Right atrium auricular region (tissue), 2 donors: ENCODE results near the gene ANKRD39. TPM values are rescaled to one million over a fixed set of nuclear protein-coding genes. Genes with fewer than 3 reads are reported as not detected.
A peak's percentile ranks its signal among the peaks of the same experiment; 100 is the strongest.

ENCODE experiments used
- DNase-seq: peaks from one replicate; pipeline ENCODE4 v3.0.0-alpha.2; 2019; ENCODE audit warnings: low spot score
- H3K27ac ChIP-seq, 2 donors: fragments of 200-600 bp; sonication (generic); 1 replicate in 1 of 2; 2 replicates in 1 of 2; pipeline ENCODE4 v1.5.1; 2016 to 2019
- H3K27me3 ChIP-seq, 2 donors: fragments of 200-600 bp; sonication (generic); one replicate each; pipeline versions ENCODE4 v1.5.1 to v1.6.0; 2017 to 2019
- H3K36me3 ChIP-seq: fragments of 200-600 bp; sonication (generic); one replicate; pipeline ENCODE4 v1.5.1; 2016
- H3K4me1 ChIP-seq, 2 donors: fragments of 200-600 bp; sonication (generic); one replicate each; pipeline versions ENCODE4 v1.5.1 to v1.6.0; 2017 to 2019
- H3K4me3 ChIP-seq, 2 donors: fragments of 200-600 bp; sonication (generic); 1 replicate in 1 of 2; 2 replicates in 1 of 2; pipeline ENCODE4 v1.5.1; 2017 to 2019; ENCODE audit warnings: mild to moderate bottlenecking in 1 of 2, moderate library complexity in 1 of 2
- H3K9me3 ChIP-seq, 2 donors: fragments of 200-600 bp; sonication (generic); one replicate each; pipeline ENCODE4 v1.5.1; 2019
- total RNA-seq, 2 donors: library from RNA; depleted of rRNA; stranded (reverse); fragments of >200 nt; gene quantifications; one replicate each; pipeline ENCODE4 v1.1.0, GENCODE V29; 2016
- TF ChIP-seq, protein P1 (sequence below), 2 donors: fragments of 200-600 bp; sonication (generic); IDR thresholded peaks; one replicate each; pipeline ENCODE4 v1.5.1; 2019; ENCODE audit warnings: antibody characterized with exemption in 2 of 2

ANKRD39 gene
- total RNA-seq, 2 donors from 2014 or later = 8.7 to 12.2 TPM

DNA sequence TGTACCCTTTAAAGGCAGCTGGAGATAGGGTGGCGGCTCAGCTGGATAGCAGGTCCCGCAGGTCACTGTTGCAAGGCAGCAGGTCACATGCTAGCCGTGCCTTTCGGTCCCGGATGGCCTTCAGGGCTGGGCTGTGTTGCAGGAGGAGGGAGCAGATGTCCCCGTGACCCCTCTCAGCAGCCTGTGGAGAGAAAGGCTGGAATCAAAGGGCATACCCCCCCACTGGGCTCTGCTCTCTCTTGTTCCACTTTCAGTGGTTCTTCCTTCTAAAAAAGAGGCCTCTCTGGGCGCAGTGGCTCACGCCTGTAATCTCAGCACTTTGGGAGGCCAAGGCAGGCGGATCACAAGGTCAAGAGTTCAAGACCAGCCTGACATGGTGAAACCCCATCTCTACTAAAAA, 9.6 kb downstream of the ANKRD39 start:
- Histone ChIP-seq H3K4me3 (no peak overlapping the region), H3K36me3 (peaks cover 30% of the 10 kb centered on the region), H3K4me1 (peaks cover 0 to 16% of the 10 kb centered on the region in 2 donors), H3K27ac (no peak overlapping the region), H3K27me3 (no peaks in the 10 kb centered on the region), H3K9me3 (no peaks in the 10 kb centered on the region)
- no peak for DNase-seq
- TF ChIP-seq, protein P1, sequence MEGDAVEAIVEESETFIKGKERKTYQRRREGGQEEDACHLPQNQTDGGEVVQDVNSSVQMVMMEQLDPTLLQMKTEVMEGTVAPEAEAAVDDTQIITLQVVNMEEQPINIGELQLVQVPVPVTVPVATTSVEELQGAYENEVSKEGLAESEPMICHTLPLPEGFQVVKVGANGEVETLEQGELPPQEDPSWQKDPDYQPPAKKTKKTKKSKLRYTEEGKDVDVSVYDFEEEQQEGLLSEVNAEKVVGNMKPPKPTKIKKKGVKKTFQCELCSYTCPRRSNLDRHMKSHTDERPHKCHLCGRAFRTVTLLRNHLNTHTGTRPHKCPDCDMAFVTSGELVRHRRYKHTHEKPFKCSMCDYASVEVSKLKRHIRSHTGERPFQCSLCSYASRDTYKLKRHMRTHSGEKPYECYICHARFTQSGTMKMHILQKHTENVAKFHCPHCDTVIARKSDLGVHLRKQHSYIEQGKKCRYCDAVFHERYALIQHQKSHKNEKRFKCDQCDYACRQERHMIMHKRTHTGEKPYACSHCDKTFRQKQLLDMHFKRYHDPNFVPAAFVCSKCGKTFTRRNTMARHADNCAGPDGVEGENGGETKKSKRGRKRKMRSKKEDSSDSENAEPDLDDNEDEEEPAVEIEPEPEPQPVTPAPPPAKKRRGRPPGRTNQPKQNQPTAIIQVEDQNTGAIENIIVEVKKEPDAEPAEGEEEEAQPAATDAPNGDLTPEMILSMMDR (IDR thresholded peaks at IDR 0.05) = no peak

DNA sequence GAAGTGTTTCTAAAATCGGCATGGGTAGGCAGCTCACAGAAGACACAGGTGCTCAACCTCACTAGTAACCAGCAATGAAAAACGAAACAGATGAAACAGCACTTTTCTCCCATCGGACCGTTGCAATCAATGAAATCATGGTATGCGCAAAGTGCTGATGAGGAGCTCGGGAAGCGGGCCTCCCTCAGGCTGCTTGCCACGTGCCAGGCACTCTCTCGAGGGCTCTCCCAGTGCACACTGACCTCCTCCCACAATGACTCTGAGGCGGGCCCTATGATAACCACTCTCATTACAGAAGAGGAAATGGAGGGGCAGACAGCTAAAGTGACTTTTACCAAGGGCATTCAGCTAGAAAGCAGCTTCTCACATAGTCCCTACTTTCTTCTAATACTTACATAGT, 10.2 kb downstream of the ANKRD39 start:
- H3K36me3 ChIP-seq = peaks cover 23% of the 10 kb centered on the region
- no peaks in the 10 kb centered on the region for H3K27me3 ChIP-seq
- DNase-seq = no peak
- H3K27ac ChIP-seq = no peak overlapping the region
- TF ChIP-seq, protein P1 (IDR thresholded peaks at IDR 0.05) = no peak
- H3K4me1 ChIP-seq = peaks cover 0 to 22% of the 10 kb centered on the region in 2 donors
- H3K9me3 ChIP-seq = no peaks in the 10 kb centered on the region
- no peak overlapping the region for H3K4me3 ChIP-seq

DNA sequence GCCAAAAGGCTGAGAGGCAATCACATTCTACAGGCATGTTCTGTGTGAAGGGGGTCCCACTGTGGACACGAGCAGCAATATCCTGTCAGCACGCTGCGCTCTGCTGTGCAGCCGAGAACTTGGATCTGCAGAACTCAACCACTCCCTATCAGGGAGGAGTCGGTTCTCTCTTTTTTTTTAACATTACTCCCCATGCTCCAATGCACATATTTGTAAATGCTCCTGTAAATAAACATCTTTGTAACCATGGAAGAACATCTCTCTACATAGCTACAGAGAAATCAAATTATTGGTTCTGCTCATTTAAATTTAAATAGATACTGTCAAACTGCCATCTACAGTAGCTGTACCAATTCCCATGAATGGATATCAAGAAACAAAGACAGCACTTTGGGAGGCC, 11.0 kb downstream of the ANKRD39 start:
- H3K27ac ChIP-seq = no peak overlapping the region
- no peak for DNase-seq
- no peak overlapping the region for H3K4me3 ChIP-seq
- peaks cover 0 to 28% of the 10 kb centered on the region in 2 donors for H3K4me1 ChIP-seq
- no peaks in the 10 kb centered on the region for H3K9me3 ChIP-seq
- TF ChIP-seq, protein P1 (IDR thresholded peaks at IDR 0.05) = no peak
- peaks cover 21% of the 10 kb centered on the region for H3K36me3 ChIP-seq
- H3K27me3 ChIP-seq = no peaks in the 10 kb centered on the region

DNA sequence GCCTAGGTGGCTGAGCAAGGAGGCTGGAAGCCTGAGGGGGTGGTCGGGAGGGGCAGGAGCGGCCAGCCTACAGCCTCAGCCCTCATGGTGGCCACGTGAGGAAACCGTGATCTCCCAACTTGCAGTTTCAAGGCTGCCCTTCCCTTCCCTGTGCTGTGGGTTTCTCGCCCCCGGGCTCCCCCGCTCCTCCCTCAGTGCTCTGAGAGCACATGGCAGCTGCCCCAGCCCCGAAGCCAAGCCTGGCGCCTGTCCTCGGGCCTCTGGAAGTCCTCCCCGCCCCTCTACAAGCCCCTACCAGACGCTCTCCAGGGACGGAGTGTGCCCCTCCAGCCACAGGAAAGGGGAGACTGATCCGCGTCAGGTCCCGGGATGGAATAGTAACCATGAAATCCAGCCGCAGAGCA, 13.4 kb downstream of the ANKRD39 start:
- peaks cover 18% of the 10 kb centered on the region for H3K36me3 ChIP-seq
- H3K9me3 ChIP-seq = no peaks in the 10 kb centered on the region
- TF ChIP-seq, protein P1 (IDR thresholded peaks at IDR 0.05) = no peak
- no peak overlapping the region for H3K4me3 ChIP-seq
- peaks cover 0 to 39% of the 10 kb centered on the region in 2 donors for H3K4me1 ChIP-seq
- peak overlapping the region; percentile 85 to 92 for H3K27ac ChIP-seq
- no peak for DNase-seq
- no peaks in the 10 kb centered on the region for H3K27me3 ChIP-seq

DNA sequence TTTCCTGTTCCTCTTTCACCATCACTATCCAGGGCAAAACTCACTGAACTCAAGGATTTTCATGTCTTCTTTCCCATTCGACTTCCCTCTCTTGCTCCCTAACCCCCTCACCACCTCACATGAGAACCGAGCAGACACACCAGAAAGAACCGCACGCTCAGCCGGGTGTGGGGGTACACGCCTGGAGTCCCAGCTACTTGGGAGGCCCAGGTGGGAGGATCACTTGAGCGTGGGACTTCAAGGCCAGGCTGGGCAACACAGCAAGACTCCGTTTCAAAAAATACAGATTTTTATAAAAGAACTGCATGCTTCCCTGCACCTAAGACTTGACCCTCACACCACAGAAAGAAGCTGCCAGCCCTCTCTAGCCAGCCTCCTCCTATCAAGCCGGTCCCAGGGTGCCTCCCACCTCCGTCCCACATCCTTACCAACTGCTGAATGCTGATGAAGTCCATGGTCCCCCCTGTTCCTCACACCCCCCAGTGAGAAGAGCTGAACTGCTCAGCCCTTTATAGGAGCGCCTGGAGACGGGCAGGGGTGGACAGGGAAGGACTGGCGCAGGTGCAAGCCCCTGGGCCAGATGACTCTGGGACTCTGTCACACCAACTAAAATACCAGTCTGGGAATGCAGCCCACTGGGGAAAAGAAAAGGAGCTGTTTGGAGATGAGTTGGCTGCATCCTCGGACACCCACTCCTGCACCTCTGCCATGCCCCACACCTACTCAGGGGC, 14.1 kb downstream of the ANKRD39 start, which contains the start of gene ANKRD23:
Gene ANKRD23 (minus strand): TSS at position 484 of the 731 bp plus-strand sequence. CDS start 29 bp downstream, at position 455.
- no peak for DNase-seq
- Histone ChIP-seq H3K9me3 (no peaks in the 10 kb centered on the region), H3K36me3 (peaks cover 24% of the 10 kb centered on the region), H3K27me3 (no peaks in the 10 kb centered on the region), H3K4me1 (peaks cover 0 to 45% of the 10 kb centered on the region in 2 donors), H3K27ac (peak within 1 kb of the TSS; percentile 85 to 92), H3K4me3 (peak within 1 kb of the TSS in 1 of 2 donors; percentile 7)
- TF ChIP-seq, protein P1 (IDR thresholded peaks at IDR 0.05) = no peak
